IPS-18c (cell line): ENCODE results near the gene WRNIP1.

Experiments used
- H3K4me3 ChIP-seq: 2 replicates; pipeline ENCODE4 v1.7.0; 2013; ENCODE audit warnings: low read depth, mild to moderate bottlenecking, low read length, moderate library complexity; ENCODE audit not compliant: insufficient read depth
- H3K9me3 ChIP-seq: one replicate; pipeline ENCODE4 v1.6.1; 2013; ENCODE audit warnings: mild to moderate bottlenecking, low read length, moderate library complexity; ENCODE audit not compliant: control insufficient read depth, insufficient read depth

The WRNIP1 gene

GRCh38 chr6:2834262-2834661 is 69.1 kb downstream of the WRNIP1 start:
- Histone ChIP-seq H3K9me3 (no peaks in the 10 kb centered on the region), H3K4me3 (no peak overlapping the region)
